ENCODE results near the gene RABGAP1L. TPM values are rescaled to one million over a fixed set of nuclear protein-coding genes. Genes with fewer than 3 reads are reported as not detected.

RABGAP1L gene
- total RNA-seq, 1 experiment from 2014 or later = 57.4 TPM

GRCh38 chr1:174157157-174157806, 2.0 kb upstream of the RABGAP1L start:
- TF ChIP-seq EZH2 (IDR thresholded peaks at IDR 0.05; ENCODE audit: low read depth) = no peak
- TF ChIP-seq CTCF (conservative IDR thresholded peaks at IDR 0.05) = no peak
- Histone ChIP-seq H3K27ac (no peak overlapping the region), H3K27me3 (ENCODE audit: insufficient read depth, low read depth) (no peaks in the 10 kb centered on the region), H3F3A (ENCODE audit: insufficient read depth, low read depth) (peaks cover 28% of the 10 kb centered on the region), H2AFZ (no peak overlapping the region), H3K9me2 (ENCODE audit: insufficient read depth) (no peaks in the 10 kb centered on the region), H3K9me3 (ENCODE audit: insufficient read depth, low read depth) (no peaks in the 10 kb centered on the region), H3K4me1 (replicated peaks; ENCODE audit: insufficient read depth) (peaks cover 38% of the 10 kb centered on the region), H3K4me3 (no peak overlapping the region), H3K4me2 (peak overlapping the region; percentile 89), H3K36me3 (ENCODE audit: low read depth) (no peaks in the 10 kb centered on the region), H4K20me1 (ENCODE audit: insufficient read depth) (no peaks in the 10 kb centered on the region), H3K79me2 (ENCODE audit: low read depth) (0 out of 2 replicates have a peak, but pooled peaks cover 9% of the 10 kb centered on the region)
- ChIA-PET POLR2A (ENCODE audit: unreplicated experiment) (interaction anchor here (0.7 kb wide), 1 partner anchor 169 kb away, joined by 7 read pairs; no protein-coding TSS in a partner anchor), CTCF (no interaction called here)
- no TSS peak for BruUV-seq (replicated peaks)
- intact Hi-C loops (cut with micrococcal nuclease; ENCODE audit: unreplicated experiment) = loop anchor here (5.0 to 10.0 kb wide), 5 partner anchors 135 to 1102 kb away; partner anchors contain the start of genes GAS5, PRDX6, RC3H1 and SERPINC1
- no peak for DNase-seq

- POLR2A ChIA-PET (ENCODE audit: unreplicated experiment) = interaction anchor here (0.5 to 0.7 kb wide), 2 partner anchors 348 to 1105 kb away, joined by 4 to 7 read pairs; no protein-coding TSS in a partner anchor
- Histone ChIP-seq H3K27ac (peak overlapping the region; percentile 18; the same call in 1 of the 2 replicates), H3K9me2 (ENCODE audit: insufficient read depth) (no peaks in the 10 kb centered on the region), H4K20me1 (ENCODE audit: insufficient read depth) (no peaks in the 10 kb centered on the region), H3K9me3 (ENCODE audit: insufficient read depth, low read depth) (no peaks in the 10 kb centered on the region), H3K36me3 (ENCODE audit: low read depth) (no peaks in the 10 kb centered on the region), H3F3A (ENCODE audit: insufficient read depth, low read depth) (peaks cover 18% of the 10 kb centered on the region), H3K4me1 (replicated peaks; ENCODE audit: insufficient read depth) (peaks cover 22% of the 10 kb centered on the region), H3K27me3 (ENCODE audit: insufficient read depth, low read depth) (no peaks in the 10 kb centered on the region), H3K4me2 (peak overlapping the region; percentile 89), H3K4me3 (peak overlapping the region; percentile 81), H3K79me2 (ENCODE audit: low read depth) (0 out of 2 replicates have a peak, but pooled peaks cover 10% of the 10 kb centered on the region), H2AFZ (peak overlapping the region; percentile 93)
- CTCF ChIA-PET = no interaction called here
- no peak for DNase-seq
- intact Hi-C loops (cut with micrococcal nuclease; ENCODE audit: unreplicated experiment) = loop anchor here (5.0 to 10.0 kb wide), 5 partner anchors 137 to 1104 kb away; partner anchors contain the start of genes GAS5, PRDX6, RC3H1 and SERPINC1
- BruUV-seq (replicated peaks) = TSS peak; percentile 79
- no peak for TF ChIP-seq EZH2 (IDR thresholded peaks at IDR 0.05; ENCODE audit: low read depth)
- TF ChIP-seq CTCF (conservative IDR thresholded peaks at IDR 0.05) = no peak
These were observed 511 bp upstream of the RABGAP1L start for GRCh38 chr1:174158767-174159251.

- Histone ChIP-seq H3K36me3 (ENCODE audit: low read depth) (no peaks in the 10 kb centered on the region), H3K4me2 (peak overlapping the region; percentile 89), H3K27ac (no peak overlapping the region), H3K9me2 (ENCODE audit: insufficient read depth) (no peaks in the 10 kb centered on the region), H3K4me1 (replicated peaks; ENCODE audit: insufficient read depth) (peaks cover 17% of the 10 kb centered on the region), H3F3A (ENCODE audit: insufficient read depth, low read depth) (peaks cover 13% of the 10 kb centered on the region), H4K20me1 (ENCODE audit: insufficient read depth) (no peaks in the 10 kb centered on the region), H3K9me3 (ENCODE audit: insufficient read depth, low read depth) (no peaks in the 10 kb centered on the region), H3K79me2 (ENCODE audit: low read depth) (0 out of 2 replicates have a peak, but pooled peaks cover 18% of the 10 kb centered on the region), H3K4me3 (peak overlapping the region; percentile 81), H2AFZ (peak overlapping the region; percentile 96), H3K27me3 (ENCODE audit: insufficient read depth, low read depth) (no peaks in the 10 kb centered on the region)
- intact Hi-C loops (cut with micrococcal nuclease; ENCODE audit: unreplicated experiment) = no loop called here
- no peak for TF ChIP-seq CTCF (conservative IDR thresholded peaks at IDR 0.05)
- TF ChIP-seq EZH2 (IDR thresholded peaks at IDR 0.05; ENCODE audit: low read depth) = no peak
- CTCF ChIA-PET = no interaction called here
- peak in 1 of 2 experiments; percentile 27 for DNase-seq
- POLR2A ChIA-PET (ENCODE audit: unreplicated experiment) = no interaction called here
- BruUV-seq (replicated peaks) = TSS peak; percentile 63
These were observed 771 bp downstream of the RABGAP1L start for GRCh38 chr1:174160109-174160473.
